ACC112 (cell line): Measurements from ENCODE around the gene ENO2.
"Not testable (repeated sequence)": the region's sequence is repeated elsewhere in the genome, so short reads cannot be mapped to it uniquely, and the experiment has no call there.

Source experiments
- H2AFZ ChIP-seq: fragments of 200-600 bp; sonication (generic); one replicate; pipeline ENCODE4 v1.6.0; 2017; ENCODE audit warnings: antibody characterized with exemption, low read length; ENCODE audit not compliant: unreplicated experiment
- H3K27ac ChIP-seq: fragments of 200-600 bp; sonication (generic); 2 replicates; pipeline ENCODE4 v1.5.1; 2014; ENCODE audit warnings: low read depth, mild to moderate bottlenecking, antibody characterized with exemption, low read length, moderate library complexity
- H3K27me3 ChIP-seq: fragments of 200-600 bp; sonication (generic); 2 replicates; pipeline ENCODE4 v1.6.1; 2014; ENCODE audit warnings: mild to moderate bottlenecking, antibody characterized with exemption, low read length, moderate library complexity, mixed read lengths; ENCODE audit not compliant: insufficient read depth
- H3K36me3 ChIP-seq: fragments of 200-600 bp; sonication (generic); 2 replicates; pipeline ENCODE4 v1.6.1; 2016; ENCODE audit warnings: mild to moderate bottlenecking, antibody characterized with exemption, low read length, moderate library complexity, mixed read lengths; ENCODE audit not compliant: insufficient read depth
- H3K4me1 ChIP-seq: fragments of 200-600 bp; sonication (generic); one replicate; pipeline ENCODE4 v1.6.1; 2016; ENCODE audit warnings: low read length, mixed read lengths; ENCODE audit not compliant: insufficient read depth, unreplicated experiment, control insufficient read depth
- H3K4me3 ChIP-seq: fragments of 200-600 bp; sonication (generic); 2 replicates; pipeline ENCODE4 v1.5.1; 2014; ENCODE audit warnings: mild to moderate bottlenecking, low read depth, low read length
- H3K79me2 ChIP-seq: fragments of 200-600 bp; sonication (generic); one replicate; pipeline ENCODE4 v1.6.0; 2016; ENCODE audit warnings: low read length; ENCODE audit not compliant: control insufficient read depth, unreplicated experiment, insufficient read depth

ENO2 gene

DNA sequence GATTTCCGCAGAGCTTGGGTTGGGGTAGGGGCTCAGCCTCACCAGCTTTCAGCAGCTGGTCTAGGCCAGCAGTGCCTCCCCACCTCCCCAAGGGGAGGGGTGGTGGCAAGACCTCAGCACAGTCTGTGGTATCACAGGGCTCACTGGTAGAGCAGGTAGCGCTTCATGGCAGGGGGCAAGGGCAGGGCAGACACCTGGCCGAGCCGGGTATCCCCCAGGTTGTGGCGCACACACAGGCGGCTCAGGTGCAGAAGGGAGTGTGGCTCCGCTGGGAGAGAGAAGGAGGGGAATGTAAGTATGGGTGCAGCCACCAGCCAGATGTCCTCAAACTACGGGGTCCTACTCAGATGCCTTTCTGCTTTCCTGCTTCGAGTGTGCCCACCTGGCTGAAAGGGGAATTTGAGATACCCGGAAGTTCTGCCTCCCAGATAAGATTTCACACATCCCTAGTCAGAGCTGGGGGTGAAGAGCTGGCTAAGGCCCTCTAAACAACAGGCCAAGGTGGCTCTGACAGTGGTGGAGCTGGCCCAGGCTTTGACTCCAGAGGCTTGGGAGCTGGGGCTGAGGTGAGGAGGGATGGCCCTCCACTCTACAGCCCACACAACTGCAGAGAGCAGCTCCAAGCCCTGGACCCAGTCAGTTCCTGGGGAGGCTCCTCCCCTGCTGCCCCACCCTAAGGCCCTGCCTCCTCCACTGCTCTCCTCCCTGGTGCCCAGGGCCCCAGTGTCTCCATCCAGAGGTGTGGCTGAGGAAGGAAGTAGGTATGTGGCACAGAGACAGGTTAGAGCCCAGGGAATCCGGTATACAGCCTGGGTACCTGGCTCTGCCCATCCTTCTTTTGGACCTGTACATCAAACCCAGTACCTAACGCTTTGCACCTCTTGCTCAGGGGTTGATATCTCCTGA is 43.1 kb upstream of the ENO2 start:
- Histone ChIP-seq H3K27me3 (no peaks in the 10 kb centered on the region), H3K27ac (peak overlapping the region; percentile 30), H2AFZ (no peak overlapping the region), H3K79me2 (peaks cover 31% of the 10 kb centered on the region), H3K4me1 (peaks cover 38% of the 10 kb centered on the region), H3K4me3 (peak overlapping the region; percentile 77), H3K36me3 (peaks cover 12% of the 10 kb centered on the region; the same call in 1 of the 2 replicates)

DNA sequence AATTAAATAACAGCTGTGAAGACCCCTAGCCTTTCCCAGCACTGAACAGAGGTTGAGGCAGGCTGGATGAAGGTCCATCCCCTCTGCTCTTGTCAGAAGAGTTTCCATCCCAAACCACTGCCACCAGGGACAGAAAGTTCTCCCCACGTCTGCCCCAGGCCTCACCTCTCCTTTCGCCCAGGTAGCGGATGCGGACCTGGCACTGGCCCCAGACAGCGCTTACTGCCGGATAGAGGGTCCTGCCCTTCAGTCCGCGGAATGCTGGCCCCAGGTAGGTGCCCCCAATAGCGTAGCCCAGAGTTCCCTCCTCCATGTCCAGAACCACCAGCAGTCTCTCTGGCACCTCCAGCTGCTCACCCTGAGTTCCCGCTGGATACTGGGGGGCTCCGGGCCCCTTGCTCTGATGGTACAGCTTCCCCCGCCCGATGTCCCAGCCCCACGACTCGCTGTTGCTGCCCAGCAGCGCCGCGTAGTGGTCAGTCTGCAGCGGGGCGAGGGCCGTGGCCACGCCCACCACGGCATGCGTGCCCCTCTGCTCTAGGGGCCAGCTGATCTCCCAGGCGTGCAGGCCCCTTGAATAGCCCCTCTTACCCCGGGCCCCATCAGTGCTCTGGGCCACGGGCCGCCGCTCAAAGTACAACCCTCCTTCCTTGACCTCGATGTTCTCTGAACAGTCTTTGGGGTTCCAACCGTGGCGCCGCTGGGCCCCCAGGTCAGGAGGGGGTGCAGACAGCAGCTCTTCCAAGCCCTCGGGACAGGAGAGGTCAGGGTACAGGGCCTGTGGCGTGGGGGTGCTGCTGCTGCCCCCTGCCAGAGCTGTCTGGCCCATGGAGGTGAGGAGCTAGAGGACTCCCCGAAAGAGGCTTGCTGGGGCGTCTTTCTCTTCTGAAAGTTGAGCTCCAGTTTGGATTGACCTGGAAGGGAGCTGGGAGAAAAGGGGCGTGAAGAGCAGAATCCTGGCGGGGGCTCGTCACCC is 42.0 kb upstream of the ENO2 start:
- H3K79me2 ChIP-seq = peaks cover 31% of the 10 kb centered on the region
- H2AFZ ChIP-seq = no peak overlapping the region
- peak overlapping the region; percentile 77 for H3K4me3 ChIP-seq
- H3K4me1 ChIP-seq = peaks cover 30% of the 10 kb centered on the region
- H3K27ac ChIP-seq = peak overlapping the region; percentile 45
- H3K27me3 ChIP-seq = no peaks in the 10 kb centered on the region
- peaks cover 16% of the 10 kb centered on the region; the same call in 1 of the 2 replicates for H3K36me3 ChIP-seq

DNA sequence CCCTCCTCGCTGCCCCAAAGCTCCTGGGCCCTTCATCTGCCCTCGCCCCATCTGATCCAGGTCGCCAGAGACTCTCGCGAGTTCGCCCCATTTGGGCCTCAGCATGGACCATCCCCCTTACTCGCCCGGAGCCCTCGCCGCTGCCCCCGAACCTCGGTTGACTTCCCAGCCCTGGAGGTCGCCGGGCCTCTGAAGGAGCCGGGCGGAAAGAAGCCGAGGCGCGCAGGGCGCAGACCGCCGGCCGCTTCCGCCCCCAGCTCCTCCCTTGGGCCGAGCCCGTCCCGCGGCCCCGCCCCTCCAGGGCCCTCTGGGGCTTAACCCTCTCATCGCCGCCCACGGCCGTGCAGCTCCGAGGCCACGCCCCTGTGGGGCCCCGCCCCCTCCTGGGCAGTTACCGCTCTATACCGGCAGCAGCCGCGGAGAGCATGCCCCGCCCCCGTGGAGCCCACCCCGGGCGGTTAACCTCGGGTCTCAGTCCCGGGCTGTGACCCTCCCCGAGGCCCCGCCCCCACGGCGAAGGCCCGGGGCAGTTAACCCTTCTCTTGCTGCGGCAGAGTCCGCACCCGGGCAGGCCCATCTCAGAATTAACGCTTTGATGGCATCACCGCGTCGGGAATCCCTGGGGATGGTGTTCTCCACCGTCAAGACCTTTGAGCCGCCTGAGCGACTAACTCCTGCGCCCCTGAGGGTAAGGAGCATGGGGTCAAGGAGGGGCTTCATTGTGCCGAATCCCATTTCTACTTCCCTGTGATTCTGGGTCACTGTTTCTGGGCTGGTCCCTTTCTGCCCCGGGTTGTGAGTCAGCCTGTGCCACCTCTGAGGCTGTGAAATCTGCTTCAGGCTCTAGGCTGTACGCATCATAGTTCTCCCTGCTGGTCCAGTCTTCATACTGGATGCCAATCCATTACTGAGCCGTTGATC is 41.0 kb upstream of the ENO2 start, which contains the start of gene SPSB2:
Gene SPSB2 (minus strand): TSS at position 210 of the 921 bp plus-strand sequence. CDS start 402 bp downstream, outside the sequence.
- H3K4me1 ChIP-seq = peaks cover 30% of the 10 kb centered on the region
- H3K4me3 ChIP-seq = peak within 1 kb of the TSS; percentile 77
- no peak within 1 kb of the TSS for H2AFZ ChIP-seq
- no peaks in the 10 kb centered on the region for H3K27me3 ChIP-seq
- peaks cover 21% of the 10 kb centered on the region for H3K79me2 ChIP-seq
- H3K36me3 ChIP-seq = peaks cover 14% of the 10 kb centered on the region; the same call in 1 of the 2 replicates
- H3K27ac ChIP-seq = peak within 1 kb of the TSS; percentile 50

DNA sequence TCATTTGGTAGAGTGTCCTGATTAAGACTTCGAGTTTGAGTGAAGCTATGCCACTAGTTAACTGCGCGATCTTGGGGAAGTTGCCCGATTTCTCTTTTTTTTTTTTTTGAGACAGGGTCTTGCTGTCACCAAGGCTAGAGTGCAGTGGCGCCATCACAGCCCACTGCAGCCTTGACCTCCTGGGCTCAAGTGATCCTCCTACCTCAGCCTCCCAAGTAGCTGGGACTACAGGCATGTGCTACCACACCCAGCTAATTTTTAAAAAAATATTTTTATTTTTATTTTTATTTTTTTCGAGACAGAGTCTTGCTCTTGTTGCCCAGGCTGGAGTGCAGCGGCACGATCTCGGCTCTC is 40.4 kb upstream of the ENO2 start:
- Histone ChIP-seq H3K4me1 (peaks cover 29% of the 10 kb centered on the region), H3K27ac (peak overlapping the region; percentile 50), H3K79me2 (peaks cover 15% of the 10 kb centered on the region), H3K36me3 (peaks cover 12% of the 10 kb centered on the region; the same call in 1 of the 2 replicates), H3K4me3 (peak overlapping the region; percentile 77)
- not testable (repeated sequence) for H3K27me3 ChIP-seq, H2AFZ ChIP-seq

DNA sequence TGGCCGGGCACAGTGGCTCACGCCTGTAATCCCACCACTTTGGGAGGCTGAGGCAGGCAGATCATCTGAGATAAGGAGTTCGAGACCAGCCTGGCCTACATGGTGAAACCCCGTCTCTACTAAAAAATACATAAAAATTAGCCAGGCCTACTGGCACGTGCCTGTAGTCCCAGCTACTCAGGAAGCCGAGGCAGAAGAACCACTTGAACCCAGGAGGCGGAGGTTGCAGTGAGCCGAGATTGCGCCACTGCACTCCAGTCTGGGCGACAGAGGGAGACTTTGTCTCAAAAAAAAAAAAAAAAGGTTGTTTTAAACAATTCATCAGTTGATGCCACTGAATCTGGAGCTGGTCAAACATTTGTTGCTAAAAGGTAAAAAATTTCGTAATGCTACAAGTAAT is 34.6 kb upstream of the ENO2 start:
- not testable (repeated sequence) for H2AFZ ChIP-seq, H3K4me3 ChIP-seq, H3K27me3 ChIP-seq, H3K36me3 ChIP-seq, H3K79me2 ChIP-seq, H3K27ac ChIP-seq, H3K4me1 ChIP-seq

DNA sequence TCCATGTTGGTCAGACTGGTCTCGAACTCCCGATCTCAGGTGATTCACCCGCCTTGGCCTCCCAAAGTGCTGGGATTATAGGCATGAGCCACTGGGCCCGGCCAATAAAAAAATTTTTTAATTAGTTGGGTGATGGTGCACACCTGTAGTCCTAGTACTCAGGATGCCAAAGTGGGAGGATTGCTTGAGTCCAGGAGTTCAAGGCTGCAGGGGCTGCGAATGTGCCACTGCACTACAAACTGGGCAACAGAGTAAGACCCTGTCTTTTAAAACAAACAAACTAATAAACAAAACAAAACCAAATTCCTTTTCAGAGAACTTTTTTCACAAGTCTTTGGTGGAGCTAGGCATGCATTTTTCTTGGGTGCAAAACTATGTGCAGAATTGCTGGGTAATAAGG is 31.1 kb upstream of the ENO2 start:
- H2AFZ ChIP-seq = no peak overlapping the region
- no peaks in the 10 kb centered on the region for H3K27me3 ChIP-seq
- no peak overlapping the region for H3K27ac ChIP-seq
- H3K4me1 ChIP-seq = no peaks in the 10 kb centered on the region
- no peaks in the 10 kb centered on the region for H3K79me2 ChIP-seq
- H3K36me3 ChIP-seq = 0 out of 2 replicates have a peak, but pooled peaks cover 4% of the 10 kb centered on the region
- H3K4me3 ChIP-seq = no peak overlapping the region

DNA sequence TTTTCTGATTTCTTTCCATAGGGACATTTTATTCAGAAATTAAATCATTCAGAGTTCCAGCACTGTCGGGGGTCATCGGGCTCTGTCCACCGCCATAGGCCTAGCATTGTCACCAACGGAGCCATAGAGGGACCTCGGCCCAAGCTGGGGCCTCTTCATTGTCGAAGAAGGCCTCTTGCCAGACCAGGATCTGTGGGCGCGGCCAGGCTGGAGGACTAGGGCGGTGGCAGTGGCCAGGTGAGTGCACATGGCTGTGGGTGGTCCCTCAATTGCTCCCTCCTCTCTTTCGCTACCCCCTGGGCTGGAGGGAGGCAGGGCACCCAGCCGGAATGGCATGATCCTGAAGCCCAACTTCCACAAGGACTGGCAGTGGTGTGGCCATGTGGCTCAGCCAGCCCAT is 30.7 kb upstream of the ENO2 start:
- no peaks in the 10 kb centered on the region for H3K79me2 ChIP-seq

DNA sequence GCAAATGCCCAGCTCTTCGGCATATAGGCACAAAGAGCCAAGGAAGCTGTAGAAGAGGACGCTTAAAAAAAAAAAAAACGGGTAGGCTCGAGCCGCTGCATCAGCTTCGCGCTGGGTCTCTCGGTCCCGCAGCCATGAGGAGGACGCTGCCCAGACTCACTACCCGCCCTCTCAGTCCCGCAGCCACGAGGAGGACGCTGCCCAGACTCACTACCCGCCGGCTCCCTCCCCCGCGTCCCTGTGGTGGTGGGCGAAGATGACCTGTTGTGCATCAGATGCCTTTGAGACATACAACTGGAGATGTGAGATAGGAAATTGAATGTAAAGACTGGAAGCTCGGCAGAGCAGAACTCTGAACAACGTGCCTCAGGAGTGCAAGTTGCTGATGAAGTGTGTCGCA is 29.8 kb upstream of the ENO2 start:
- no peaks in the 10 kb centered on the region for H3K27me3 ChIP-seq
- H3K27ac ChIP-seq = no peak overlapping the region
- H3K36me3 ChIP-seq = 0 out of 2 replicates have a peak, but pooled peaks cover 4% of the 10 kb centered on the region
- H2AFZ ChIP-seq = no peak overlapping the region
- no peak overlapping the region for H3K4me3 ChIP-seq
- no peaks in the 10 kb centered on the region for H3K4me1 ChIP-seq
- H3K79me2 ChIP-seq = no peaks in the 10 kb centered on the region

More for the DNA sequence above, 30.7 kb upstream of the ENO2 start:
- Histone ChIP-seq H3K4me3 (no peak overlapping the region), H3K36me3 (0 out of 2 replicates have a peak, but pooled peaks cover 4% of the 10 kb centered on the region), H2AFZ (no peak overlapping the region), H3K27ac (no peak overlapping the region), H3K4me1 (no peaks in the 10 kb centered on the region), H3K27me3 (no peaks in the 10 kb centered on the region)

DNA sequence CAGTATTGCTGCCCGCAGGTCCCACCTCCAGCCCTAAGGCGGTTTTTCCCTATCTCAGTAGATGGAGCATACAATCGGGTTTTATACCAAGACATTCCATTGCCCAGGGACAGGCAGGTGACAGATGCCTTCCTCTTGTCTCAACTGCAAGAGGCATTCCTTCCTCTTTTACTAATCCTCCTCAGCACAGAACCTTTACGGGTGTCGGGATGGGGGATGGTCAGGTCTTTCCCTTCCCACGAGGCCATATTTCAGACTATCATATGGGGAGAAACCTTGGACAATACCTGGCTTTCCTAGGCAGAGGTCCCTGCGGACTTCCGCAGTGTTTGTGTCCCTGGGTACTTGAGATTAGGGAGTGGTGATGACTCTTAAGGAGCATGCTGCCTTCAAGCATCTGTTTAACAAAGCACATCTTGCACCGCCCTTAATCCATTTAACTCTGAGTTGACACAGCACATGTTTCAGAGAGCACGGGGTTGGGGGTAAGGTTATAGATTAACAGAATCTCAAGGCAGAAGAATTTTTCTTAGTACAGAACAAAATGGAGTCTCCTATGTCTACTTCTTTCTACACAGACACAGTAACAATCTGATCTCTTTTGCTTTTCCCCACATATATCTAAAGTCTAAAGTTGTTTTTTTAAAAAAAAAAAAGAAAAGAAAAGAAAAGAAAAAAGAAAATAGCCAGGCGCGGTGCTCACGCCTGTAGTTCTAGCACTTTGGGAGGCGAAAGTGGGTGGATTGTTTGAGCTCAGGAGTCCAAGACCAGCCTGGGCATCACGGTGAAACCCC is 28.0 kb upstream of the ENO2 start:
- not testable (repeated sequence) for H3K27ac ChIP-seq, H3K36me3 ChIP-seq, H3K4me3 ChIP-seq, H2AFZ ChIP-seq, H3K4me1 ChIP-seq, H3K27me3 ChIP-seq, H3K79me2 ChIP-seq
